Activated CD4-positive, CD25-positive, alpha-beta regulatory T cell treated with anti-CD3 and anti-CD28 coated beads, Interleukin-2, amount 50 U/mL, for 24 hours (primary cell): ENCODE measurements around the gene PTK7.

ENCODE experiments used
- ATAC-seq, 2 donors: fragments of 150-1000 bp; cut with Tn5 transposase; one replicate each; pipeline ENCODE4 v1.10.0; 2021; ENCODE audit warnings: mild to moderate bottlenecking in 1 of 2, moderate library complexity in 1 of 2

Gene PTK7

GRCh38 chr6:43146709-43147688 is 70.9 kb downstream of the PTK7 start:
- ATAC-seq: no peak

- no peak for ATAC-seq
These were observed 71.8 kb downstream of the PTK7 start for GRCh38 chr6:43147691-43148477.

- ATAC-seq: no peak
These were observed 73.2 kb downstream of the PTK7 start for GRCh38 chr6:43149265-43149664.

- no peak for ATAC-seq
These were observed 74.1 kb downstream of the PTK7 start for GRCh38 chr6:43150051-43150751.

GRCh38 chr6:43159599-43159998 is 83.5 kb downstream of the PTK7 start:
- no peak for ATAC-seq

- no peak for ATAC-seq
These were observed 87.8 kb downstream of the PTK7 start for GRCh38 chr6:43163899-43164298.

- ATAC-seq: no peak
These were observed 94.4 kb downstream of the PTK7 start for GRCh38 chr6:43170417-43170930.

- ATAC-seq: peak; percentile 74 to 77
These were observed 95.0 kb downstream of the PTK7 start, which contains the start of gene SRF for GRCh38 chr6:43170931-43171706. SRF (plus strand) TSS chr6:43171269; CDS start chr6:43171657, 388 bp downstream.

GRCh38 chr6:43171707-43172103 is 95.6 kb downstream of the PTK7 start:
- no peak for ATAC-seq

GRCh38 chr6:43172104-43173007 is 96.2 kb downstream of the PTK7 start:
- ATAC-seq: no peak

GRCh38 chr6:43173591-43174262 is 97.6 kb downstream of the PTK7 start:
- ATAC-seq: no peak

- peak; percentile 75 to 78 for ATAC-seq
These were observed 98.4 kb downstream of the PTK7 start for GRCh38 chr6:43174263-43175112.

GRCh38 chr6:43175676-43176422 is 99.7 kb downstream of the PTK7 start:
- ATAC-seq: no peak

GRCh38 chr6:43176423-43176786 is 100.3 kb downstream of the PTK7 start:
- no peak for ATAC-seq

- ATAC-seq: no peak
These were observed 102.0 kb downstream of the PTK7 start for GRCh38 chr6:43178150-43178549.

- no peak for ATAC-seq
These were observed 103.1 kb downstream of the PTK7 start for GRCh38 chr6:43178951-43179830.

- no peak for ATAC-seq
These were observed 103.9 kb downstream of the PTK7 start for GRCh38 chr6:43180058-43180457.
